ENCODE measurements around the gene PIK3C2G. TPM values are rescaled to one million over a fixed set of nuclear protein-coding genes. Genes with fewer than 3 reads are reported as not detected.

PIK3C2G gene
- total RNA-seq, 2 donors from 2014 or later = not detected

DNA sequence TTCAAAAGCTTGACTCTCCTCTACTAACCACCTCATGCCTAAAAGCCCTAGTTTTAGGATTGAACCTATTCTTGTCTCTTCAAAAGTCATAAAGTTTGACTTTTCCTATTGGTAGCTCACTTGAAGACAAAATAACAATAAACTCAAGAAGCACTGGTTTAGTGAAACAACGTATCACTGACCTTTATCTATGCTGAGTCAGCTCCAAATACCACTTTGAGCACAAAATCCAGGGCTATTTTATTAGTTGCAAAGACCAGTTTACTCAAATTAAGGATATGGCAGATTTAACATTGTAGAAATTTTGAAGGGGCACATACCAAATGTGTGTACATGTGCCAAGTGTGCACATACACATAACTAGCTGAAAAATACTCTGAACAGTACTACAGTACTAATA lies 45.0 kb downstream of the PIK3C2G start:
- H3K27ac Mint-ChIP-seq = no peak overlapping the region
- ATAC-seq (no peak), DNase-seq (ENCODE audit: low spot score in 2 of 2) (no peak)
- H3K9me3 Mint-ChIP-seq = peaks cover 6 to 15% of the 10 kb centered on the region in 2 donors
- no peaks in the 10 kb centered on the region for H3K36me3 Mint-ChIP-seq

DNA sequence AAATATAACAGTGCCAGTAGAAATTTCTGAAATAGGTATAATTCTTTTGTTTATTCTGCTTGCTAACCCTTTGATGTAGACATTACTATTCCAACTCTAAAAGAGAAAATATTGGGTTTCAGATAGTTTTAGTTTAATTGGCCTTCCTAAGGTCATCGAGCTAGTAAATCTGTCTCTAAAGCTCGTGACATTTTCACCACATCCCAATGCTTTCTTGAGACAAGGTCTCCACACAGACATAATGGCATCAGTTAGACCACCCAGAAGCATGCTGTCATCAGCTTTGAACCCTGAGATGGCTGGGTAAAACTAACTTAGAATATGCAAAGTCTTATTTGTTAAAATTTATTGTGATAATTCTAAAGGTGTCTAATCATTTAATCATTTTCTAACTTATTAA lies 52.0 kb downstream of the PIK3C2G start:
- Mint-ChIP-seq H3K27ac (no peak overlapping the region), H3K9me3 (peaks cover 4 to 5% of the 10 kb centered on the region in 2 donors), H3K36me3 (no peaks in the 10 kb centered on the region)
- ATAC-seq (no peak), DNase-seq (ENCODE audit: low spot score in 2 of 2) (no peak)

DNA sequence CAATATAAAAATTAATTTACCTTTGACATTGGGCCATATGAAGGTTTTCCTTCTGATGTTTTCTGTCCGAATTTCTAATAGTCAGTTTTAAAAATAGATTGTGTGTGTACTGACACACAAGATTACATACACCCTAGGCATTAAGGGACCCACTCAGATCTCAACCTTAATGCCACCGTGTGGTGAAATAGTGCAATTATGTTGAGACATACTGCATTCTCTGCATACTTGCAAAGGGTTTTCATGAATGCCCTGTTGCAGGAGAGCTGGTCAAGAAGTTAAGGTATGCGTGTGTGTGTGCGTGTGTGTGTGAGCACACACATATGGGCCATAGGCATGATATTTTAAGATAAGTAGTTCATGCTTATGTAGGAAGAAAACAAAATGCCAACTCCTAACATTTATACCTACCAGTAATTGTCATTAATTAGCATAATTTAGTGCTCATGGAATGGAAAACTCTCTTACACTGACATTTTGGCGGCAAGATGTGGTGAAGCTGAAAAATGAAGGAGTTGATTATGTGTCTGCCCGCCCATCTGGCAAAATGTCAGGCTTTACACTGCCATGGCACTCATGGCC lies 58.8 kb downstream of the PIK3C2G start:
- DNase-seq (ENCODE audit: low spot score in 2 of 2) (no peak), ATAC-seq (no peak)
- Mint-ChIP-seq H3K36me3 (no peaks in the 10 kb centered on the region), H3K27ac (no peak overlapping the region), H3K9me3 (peaks cover 6 to 15% of the 10 kb centered on the region in 2 donors)

DNA sequence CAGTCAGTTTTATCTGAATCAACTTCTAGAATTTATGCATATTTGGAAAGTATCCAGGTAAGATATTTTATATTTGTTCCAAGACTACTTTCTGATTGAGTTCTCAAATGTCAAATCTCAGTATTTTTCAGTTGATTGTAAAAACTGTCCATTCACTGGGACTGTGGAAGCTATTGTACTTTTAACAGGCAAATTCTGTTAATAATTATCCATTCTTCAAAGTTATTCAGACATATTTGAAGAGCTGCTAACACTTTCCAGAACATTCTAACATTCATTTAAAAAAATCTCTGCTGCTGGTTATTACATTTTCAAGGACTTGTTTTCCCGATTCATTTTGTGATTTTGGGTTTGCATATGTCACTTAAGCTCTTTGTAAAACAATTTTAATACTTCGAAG lies 59.7 kb downstream of the PIK3C2G start:
- H3K27ac Mint-ChIP-seq = no peak overlapping the region
- DNase-seq (ENCODE audit: low spot score in 2 of 2) (no peak), ATAC-seq (no peak)
- peaks cover 12 to 19% of the 10 kb centered on the region in 2 donors for H3K9me3 Mint-ChIP-seq
- H3K36me3 Mint-ChIP-seq = no peaks in the 10 kb centered on the region

DNA sequence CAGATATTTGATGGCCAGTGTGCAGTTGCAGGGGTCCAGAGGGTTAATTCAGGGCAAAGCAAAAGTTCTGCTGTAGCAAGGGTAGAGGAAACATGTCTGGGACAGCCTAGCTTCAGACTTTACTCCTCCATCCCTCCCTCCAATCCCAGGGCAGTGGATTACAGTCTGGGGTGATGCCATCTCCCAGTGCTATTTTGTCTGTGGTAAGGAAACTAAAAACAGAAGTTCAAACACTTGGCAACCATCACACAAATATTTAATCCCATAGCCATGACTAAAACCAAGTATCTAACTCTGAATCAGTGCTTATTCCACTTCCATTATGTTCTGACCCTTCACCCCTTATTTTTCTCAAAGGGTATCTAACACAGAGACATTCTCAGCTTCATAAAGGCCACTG lies 61.8 kb downstream of the PIK3C2G start:
- Mint-ChIP-seq H3K9me3 (peaks cover 12 to 19% of the 10 kb centered on the region in 2 donors), H3K36me3 (no peaks in the 10 kb centered on the region), H3K27ac (no peak overlapping the region)
- DNase-seq (ENCODE audit: low spot score in 2 of 2) (no peak), ATAC-seq (no peak)

DNA sequence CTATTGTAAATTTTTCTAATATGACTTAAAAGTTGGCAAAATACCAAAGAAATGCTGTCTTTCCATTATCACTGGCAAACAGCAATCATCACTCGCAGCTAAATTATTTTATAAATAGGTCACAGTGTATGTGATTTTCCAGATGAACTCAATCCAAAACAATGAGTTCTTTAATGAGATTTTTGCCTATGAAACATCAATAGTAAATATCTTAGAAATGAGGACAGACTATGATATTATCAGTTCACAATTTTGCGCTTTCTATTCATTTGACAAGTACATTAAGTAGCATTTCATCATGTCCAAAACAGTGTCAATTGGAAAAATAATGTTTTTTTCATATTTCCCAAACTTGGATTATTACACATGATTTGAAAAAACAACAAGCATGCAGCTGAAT lies 65.7 kb downstream of the PIK3C2G start:
- DNase-seq (ENCODE audit: low spot score in 2 of 2) = no peak
- peaks cover 4 to 7% of the 10 kb centered on the region in 2 donors for H3K9me3 Mint-ChIP-seq
- no peak for ATAC-seq
- no peaks in the 10 kb centered on the region for H3K36me3 Mint-ChIP-seq
- H3K27ac Mint-ChIP-seq = no peak overlapping the region

DNA sequence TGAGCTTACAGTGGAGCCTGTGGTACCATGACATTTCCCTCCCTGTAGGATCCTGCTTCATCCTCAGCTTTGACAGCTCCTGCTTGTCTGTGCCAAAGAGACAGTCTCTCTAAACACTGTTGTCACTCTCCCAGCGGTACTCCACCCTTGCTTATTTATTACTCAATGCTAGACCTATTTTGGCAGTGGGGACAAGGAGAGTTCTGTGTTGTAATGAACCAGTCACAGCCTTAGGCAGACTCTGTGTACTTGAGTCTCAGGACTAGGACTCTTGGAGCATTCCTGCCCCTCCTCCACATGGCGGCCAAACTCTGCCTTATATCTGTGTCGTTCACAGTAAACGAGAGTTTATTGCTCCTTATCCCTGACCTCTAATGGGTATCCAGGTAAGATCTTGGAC lies 70.9 kb downstream of the PIK3C2G start:
- H3K27ac Mint-ChIP-seq = no peak overlapping the region
- H3K9me3 Mint-ChIP-seq = peaks cover 5 to 16% of the 10 kb centered on the region in 2 donors
- DNase-seq (ENCODE audit: low spot score in 2 of 2) (no peak), ATAC-seq (no peak)
- no peaks in the 10 kb centered on the region for H3K36me3 Mint-ChIP-seq

DNA sequence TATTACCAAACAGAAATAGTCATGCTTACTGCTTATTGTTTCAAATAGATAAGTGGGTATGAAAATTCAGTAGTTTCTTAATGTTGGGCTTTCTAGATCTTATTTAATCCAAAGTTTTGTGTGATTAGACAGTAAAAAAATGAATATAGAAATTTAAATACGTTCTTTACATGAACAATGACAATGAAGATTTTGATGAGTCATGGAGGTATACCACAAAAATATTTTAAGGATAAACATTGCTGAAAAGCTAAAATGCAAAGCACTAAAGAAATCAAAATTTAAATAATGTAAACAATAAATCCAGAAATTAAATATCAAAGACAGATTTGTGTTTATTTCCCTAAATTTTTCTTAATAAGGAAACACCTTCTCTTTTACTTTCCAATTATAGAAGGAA lies 78.3 kb downstream of the PIK3C2G start:
- ATAC-seq = no peak
- H3K36me3 Mint-ChIP-seq = no peaks in the 10 kb centered on the region
- no peak for DNase-seq (ENCODE audit: low spot score in 2 of 2)
- H3K9me3 Mint-ChIP-seq = peaks cover 9 to 11% of the 10 kb centered on the region in 2 donors
- H3K27ac Mint-ChIP-seq = no peak overlapping the region

DNA sequence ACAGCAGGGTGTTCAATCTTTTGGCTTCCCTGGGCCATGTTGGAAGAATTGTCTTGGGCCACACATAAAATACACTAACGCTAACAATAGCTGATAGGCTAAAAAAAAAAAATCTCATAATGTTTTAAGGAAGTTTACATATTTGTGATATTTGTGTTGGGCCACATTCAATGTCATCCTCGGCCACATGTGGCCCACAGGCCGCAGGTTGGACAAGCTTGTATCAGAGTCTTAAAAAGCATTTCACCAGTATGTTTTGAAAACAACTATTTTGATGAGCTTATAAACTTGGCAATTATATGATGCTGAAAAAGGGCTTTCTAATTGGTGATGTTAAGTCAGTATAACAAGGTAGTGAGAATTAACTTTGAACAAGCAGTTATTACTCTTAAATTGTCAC lies 78.9 kb downstream of the PIK3C2G start:
- Mint-ChIP-seq H3K27ac (no peak overlapping the region), H3K9me3 (peaks cover 7% of the 10 kb centered on the region in 2 donors), H3K36me3 (no peaks in the 10 kb centered on the region)
- ATAC-seq (no peak), DNase-seq (ENCODE audit: low spot score in 2 of 2) (no peak)

DNA sequence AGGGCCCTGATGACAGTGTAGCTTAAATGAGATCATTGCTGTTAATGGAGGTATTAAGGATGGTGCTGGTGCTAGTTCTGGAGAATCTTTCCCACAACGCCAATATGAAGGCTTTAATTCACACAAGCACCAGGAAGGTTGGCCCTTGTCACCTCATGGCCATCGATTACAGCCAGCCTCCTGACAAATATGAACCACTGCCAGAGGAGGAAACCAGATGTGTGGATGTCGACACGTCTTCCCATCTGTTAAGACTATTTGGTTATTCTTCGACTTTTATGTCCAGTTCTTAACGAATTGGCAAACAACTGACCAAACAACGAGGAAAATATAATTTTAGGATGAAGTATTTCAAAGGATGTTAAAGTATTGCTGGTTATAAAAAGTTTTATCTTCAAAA lies 79.5 kb downstream of the PIK3C2G start:
- no peak for ATAC-seq
- no peak for DNase-seq (ENCODE audit: low spot score in 2 of 2)
- Mint-ChIP-seq H3K9me3 (peaks cover 4% of the 10 kb centered on the region in 2 donors), H3K27ac (no peak overlapping the region), H3K36me3 (no peaks in the 10 kb centered on the region)

DNA sequence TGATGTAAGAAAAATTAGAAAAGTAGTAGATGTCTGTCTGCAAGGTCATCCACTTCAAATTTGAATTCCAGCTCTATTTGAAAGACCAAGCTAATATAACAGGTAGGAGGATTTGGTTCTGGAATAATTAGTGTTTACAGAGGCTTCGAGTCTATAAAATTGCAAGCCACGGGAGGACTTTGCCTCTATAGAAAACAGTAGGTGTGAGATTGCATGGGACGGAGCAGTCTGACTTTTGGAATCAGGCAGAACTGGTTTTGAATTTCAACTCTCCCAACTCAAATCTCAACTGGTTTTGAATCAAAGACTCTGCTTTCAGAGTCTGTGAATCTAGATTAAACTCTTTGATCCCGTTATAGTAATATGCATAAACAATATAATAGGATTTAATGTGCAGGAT lies 82.4 kb downstream of the PIK3C2G start:
- H3K27ac Mint-ChIP-seq = no peak overlapping the region
- H3K36me3 Mint-ChIP-seq = no peaks in the 10 kb centered on the region
- no peak for ATAC-seq

DNA sequence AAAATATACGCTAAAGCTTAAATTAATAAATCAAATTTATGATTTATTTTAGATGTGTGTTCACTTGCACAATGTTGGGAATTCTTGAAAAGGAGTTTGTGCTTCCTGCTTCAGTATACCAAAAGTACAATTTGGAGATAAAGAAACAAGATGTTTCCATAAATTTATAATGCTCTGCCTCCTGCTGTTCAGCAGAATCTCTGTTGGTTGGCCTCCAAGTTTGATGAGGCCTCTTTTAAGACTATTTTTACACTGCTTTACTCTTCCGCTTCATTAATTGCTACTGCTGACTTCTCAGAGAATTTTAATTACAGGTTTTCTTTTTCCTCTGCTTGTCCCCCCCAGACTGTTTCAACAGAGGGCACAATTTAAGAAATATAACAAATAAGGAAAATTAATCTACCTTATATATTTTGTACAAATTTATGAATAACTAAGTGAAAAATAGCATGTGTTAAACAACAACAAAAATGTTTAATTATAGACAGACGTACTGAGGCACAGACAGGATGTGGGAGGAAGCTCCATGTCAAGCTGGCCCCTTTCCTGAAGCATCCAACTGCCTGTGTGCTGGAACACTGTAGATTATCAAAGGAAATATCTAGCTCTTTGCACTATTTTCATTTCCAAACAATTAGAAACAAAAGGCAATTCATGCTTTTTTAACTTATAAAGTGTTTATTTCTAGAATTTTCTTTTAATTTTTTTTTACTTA lies 83.9 kb downstream of the PIK3C2G start:
- Mint-ChIP-seq H3K9me3 (peaks cover 0 to 4% of the 10 kb centered on the region in 2 donors), H3K27ac (no peak overlapping the region), H3K36me3 (no peaks in the 10 kb centered on the region)
- DNase-seq (ENCODE audit: low spot score in 2 of 2) (no peak), ATAC-seq (no peak)

More for the DNA sequence above, 82.4 kb downstream of the PIK3C2G start:
- H3K9me3 Mint-ChIP-seq = peaks cover 0 to 4% of the 10 kb centered on the region in 2 donors
- DNase-seq (ENCODE audit: low spot score in 2 of 2) = no peak

DNA sequence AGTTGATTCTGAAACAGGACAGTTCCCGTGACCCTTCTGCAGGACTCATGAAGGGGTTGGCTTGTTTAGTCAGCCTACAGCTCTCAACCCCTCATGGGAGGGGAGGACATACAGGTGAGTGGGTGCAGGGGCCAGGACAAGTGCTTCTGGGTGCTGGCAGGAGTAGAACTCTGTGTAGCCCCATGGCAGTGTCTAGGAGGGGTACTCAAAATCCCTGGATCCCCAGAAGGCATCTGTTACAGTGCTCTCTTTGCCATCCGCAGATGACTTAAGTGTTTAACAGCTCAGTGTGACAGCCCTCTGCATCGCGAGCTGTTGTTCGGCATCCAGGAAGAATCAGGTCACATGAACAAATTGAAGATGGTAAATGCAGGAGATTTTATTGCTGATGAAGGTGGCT lies 91.0 kb downstream of the PIK3C2G start:
- Mint-ChIP-seq H3K36me3 (no peaks in the 10 kb centered on the region), H3K9me3 (peaks cover 5 to 6% of the 10 kb centered on the region in 2 donors), H3K27ac (no peak overlapping the region)
- ATAC-seq = no peak
- DNase-seq (ENCODE audit: low spot score in 2 of 2) = no peak

DNA sequence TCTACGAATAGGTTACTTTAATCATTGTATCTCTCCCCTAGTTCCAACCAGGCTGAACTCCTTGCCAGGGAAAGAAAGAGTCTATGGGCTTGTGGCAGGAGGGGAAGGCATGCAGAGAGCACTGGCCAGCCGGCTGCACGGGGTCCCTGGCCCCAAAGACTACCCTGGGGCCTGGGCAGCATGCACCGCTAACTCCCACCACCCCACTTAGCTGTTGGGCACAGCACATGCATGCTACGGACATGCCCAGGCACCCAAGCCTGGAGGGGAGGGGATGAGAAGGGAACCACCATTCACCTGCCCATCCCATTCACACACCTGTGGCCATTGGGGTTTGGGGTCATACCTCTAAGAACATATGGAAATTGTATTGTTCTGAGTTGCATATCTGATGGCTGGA lies 94.1 kb downstream of the PIK3C2G start:
- DNase-seq (ENCODE audit: low spot score in 2 of 2) (no peak), ATAC-seq (no peak)
- Mint-ChIP-seq H3K27ac (no peak overlapping the region), H3K9me3 (peaks cover 13 to 17% of the 10 kb centered on the region in 2 donors), H3K36me3 (no peaks in the 10 kb centered on the region)

DNA sequence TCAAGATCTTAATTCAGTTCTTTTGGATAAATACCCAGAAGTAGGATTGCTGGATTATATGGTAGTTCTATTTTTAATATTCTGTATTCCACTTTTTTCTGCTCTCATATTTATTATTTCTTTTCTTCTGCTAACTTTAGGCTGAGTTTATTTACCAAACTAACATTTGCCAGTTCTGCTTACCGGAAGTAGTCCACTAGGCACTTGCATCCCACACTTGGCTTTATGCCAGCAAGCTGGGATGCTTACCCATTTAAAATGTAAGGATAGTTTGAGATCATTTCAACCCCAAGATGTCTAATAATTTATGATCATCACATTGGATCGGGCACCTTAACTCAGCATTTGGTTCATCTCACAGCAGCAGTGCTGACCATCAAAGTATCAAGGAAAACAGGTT lies 96.8 kb downstream of the PIK3C2G start:
- no peak overlapping the region for H3K27ac Mint-ChIP-seq
- DNase-seq (ENCODE audit: low spot score in 2 of 2) (no peak), ATAC-seq (no peak)
- no peaks in the 10 kb centered on the region for H3K36me3 Mint-ChIP-seq
- H3K9me3 Mint-ChIP-seq = peaks cover 19% of the 10 kb centered on the region in 2 donors

DNA sequence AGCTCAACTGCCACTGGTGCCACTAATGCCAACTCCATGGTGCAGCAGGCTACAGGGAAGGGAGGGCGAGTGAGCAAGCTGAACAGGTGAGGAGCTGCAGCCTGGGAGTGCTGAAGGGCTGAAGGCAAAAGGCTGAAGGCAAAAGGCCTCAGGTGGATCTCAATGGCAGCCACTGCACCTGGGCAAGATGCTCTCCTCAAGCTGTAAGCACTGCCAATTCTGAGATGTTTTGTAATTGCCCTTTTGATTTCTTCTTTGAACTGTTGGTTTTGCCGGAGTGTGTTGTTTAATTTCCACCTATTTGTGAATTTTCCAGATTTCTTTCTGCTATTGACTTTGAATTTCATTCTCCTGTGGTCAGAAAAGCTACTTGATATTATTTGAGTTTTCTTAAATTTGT lies 97.6 kb downstream of the PIK3C2G start:
- no peaks in the 10 kb centered on the region for H3K36me3 Mint-ChIP-seq
- H3K9me3 Mint-ChIP-seq = peaks cover 22 to 27% of the 10 kb centered on the region in 2 donors
- DNase-seq (ENCODE audit: low spot score in 2 of 2) (no peak), ATAC-seq (no peak)
- H3K27ac Mint-ChIP-seq = no peak overlapping the region

DNA sequence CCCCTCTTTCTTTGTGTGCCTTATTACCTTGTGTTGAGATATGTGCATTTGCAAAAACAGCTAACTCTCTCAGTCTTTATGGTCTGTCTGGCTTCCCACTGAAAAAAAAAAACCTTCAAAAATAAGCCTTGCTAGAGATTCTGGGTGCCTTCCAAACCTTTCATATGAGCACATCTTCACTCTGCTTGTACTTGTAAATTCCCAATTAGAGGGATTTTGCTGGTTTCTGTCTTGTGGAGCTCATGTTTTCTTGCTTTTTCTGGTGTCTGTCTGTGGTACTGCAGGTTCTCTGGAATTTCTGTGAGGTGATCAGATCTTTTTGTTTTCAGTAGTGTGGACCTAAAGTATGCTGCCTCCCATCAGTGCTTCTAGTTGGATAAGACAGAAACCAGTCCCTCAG lies 100.1 kb downstream of the PIK3C2G start:
- ATAC-seq = no peak
- no peak for DNase-seq (ENCODE audit: low spot score in 2 of 2)
- Mint-ChIP-seq H3K27ac (no peak overlapping the region), H3K9me3 (peaks cover 35% of the 10 kb centered on the region in 2 donors), H3K36me3 (no peaks in the 10 kb centered on the region)

DNA sequence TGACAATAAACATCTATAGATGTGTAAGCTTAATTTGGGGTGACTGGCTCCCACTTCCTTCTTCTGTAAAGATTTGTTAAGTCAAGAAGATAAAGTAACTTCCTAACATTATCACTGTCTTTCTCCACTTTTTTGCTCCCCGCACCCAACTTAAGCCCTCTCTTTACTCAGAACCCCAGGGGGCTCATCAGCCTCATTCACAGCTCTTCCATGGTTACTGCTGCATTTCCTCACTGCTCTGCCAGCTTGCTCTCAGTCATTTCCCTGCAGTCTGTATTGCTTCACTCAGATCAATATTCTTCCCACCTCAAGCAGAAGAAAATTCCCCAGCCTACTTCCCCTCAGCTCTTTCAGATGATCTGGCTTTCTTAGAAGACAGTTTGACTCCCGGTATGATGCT lies 102.0 kb downstream of the PIK3C2G start:
- ATAC-seq (no peak), DNase-seq (ENCODE audit: low spot score in 2 of 2) (no peak)
- no peaks in the 10 kb centered on the region for H3K36me3 Mint-ChIP-seq
- H3K27ac Mint-ChIP-seq = no peak overlapping the region
- peaks cover 32 to 35% of the 10 kb centered on the region in 2 donors for H3K9me3 Mint-ChIP-seq
